A549 (cell line): ENCODE measurements around the gene CNTF. TPM values are rescaled to one million over a fixed set of nuclear protein-coding genes. Genes with fewer than 3 reads are reported as not detected.

Experiments
- ATAC-seq, 2 experiments: fragments of 200-7000 bp in 1 of 2; fragments of >200 bp in 1 of 2; cut with Nextera tagmentation in 1 of 2; cut with Tn5 transposase in 1 of 2; 3 replicates each; pipeline versions ENCODE4 v1.8.0 to v1.9.1; 2018 to 2020; ENCODE audit warnings: mild to moderate bottlenecking in 1 of 2, moderate library complexity in 1 of 2
- CTCF ChIA-PET: fragments of 300-600 bp; sonication (Branson Sonifier 250); formaldehyde crosslinking; extraction: SDS; loops from one replicate; lab custom pipeline; 2021; ENCODE audit warnings: antibody characterized with exemption, inconsistent platforms; lab: Yijun Ruan, JAX
- POLR2A ChIA-PET: fragments of 350-600 bp; formaldehyde crosslinking; extraction: SDS; loops from one replicate; lab custom pipeline; 2021; ENCODE audit warnings: antibody characterized with exemption, inconsistent platforms; lab: Yijun Ruan, JAX
- DNase-seq, 2 experiments: peaks; one replicate each; pipeline versions ENCODE4 v3.0.0 to v3.0.0-alpha.2; 2011 to 2016; ENCODE audit warnings: low read depth in 1 of 2, low spot score in 1 of 2
- FAIRE-seq: peaks from 2 replicates; lab custom pipeline; 2011; peaks lifted over from hg19 to GRCh38; lab: Jason Lieb, UNC
- H3K27ac ChIP-seq, 2 experiments: fragments of >200 bp; sonication (Bioruptor Twin); formaldehyde crosslinking; 3 replicates each; pipeline ENCODE4 v1.5.1; 2016 to 2017
- H3K4me1 ChIP-seq: fragments of >200 bp; sonication (Bioruptor Twin); formaldehyde crosslinking; 3 replicates; pipeline ENCODE4 v1.6.1; 2016
- H3K4me2 ChIP-seq: fragments of >200 bp; sonication (Bioruptor Twin); formaldehyde crosslinking; 3 replicates; pipeline ENCODE4 v1.6.1; 2016
- H3K4me3 ChIP-seq: fragments of >200 bp; sonication (Bioruptor Twin); formaldehyde crosslinking; 3 replicates; pipeline ENCODE4 v1.5.1; 2016
- H3K9me3 ChIP-seq: fragments of >200 bp; sonication (Bioruptor Twin); formaldehyde crosslinking; 3 replicates; pipeline ENCODE4 v1.6.1; 2016
- BCL3 ChIP-seq: fragments of >200 bp; sonication (Bioruptor Twin); formaldehyde crosslinking; IDR thresholded peaks from 3 replicates; pipeline ENCODE4 v1.6.1; 2016
- BHLHE40 ChIP-seq: IDR thresholded peaks from 2 replicates; pipeline ENCODE4 v1.6.1; 2012; ENCODE audit warnings: low read depth, low read length, inconsistent platforms
- CBX2 ChIP-seq: fragments of 200-600 bp; sonication (generic); IDR thresholded peaks from 2 replicates; pipeline ENCODE4 v1.6.1; 2016; ENCODE audit warnings: low read depth, mild to moderate bottlenecking, borderline replicate concordance
- CEBPB ChIP-seq, 2 experiments: fragments of >200 bp in 1 of 2; sonication (Bioruptor Twin) in 1 of 2; formaldehyde crosslinking in 1 of 2; IDR thresholded peaks; 2 replicates each; pipeline ENCODE4 v1.6.1; 2012 to 2016
- CHD2 ChIP-seq: fragments of 150-350 bp; IDR thresholded peaks from 2 replicates; pipeline ENCODE4 v1.6.1; 2014; ENCODE audit warnings: low read length; ENCODE audit not compliant: partially characterized antibody
- CTCF ChIP-seq: fragments of >200 bp; sonication (Bioruptor Twin); formaldehyde crosslinking; IDR thresholded peaks from 3 replicates; pipeline ENCODE4 v1.5.1; 2016
- E2F6 ChIP-seq: IDR thresholded peaks from 2 replicates; pipeline ENCODE4 v1.6.1; 2012; ENCODE audit warnings: low read depth, borderline replicate concordance
- ELK1 ChIP-seq: fragments of 150-350 bp; IDR thresholded peaks from 2 replicates; pipeline ENCODE4 v1.6.1; 2014; ENCODE audit warnings: low read depth, mild to moderate bottlenecking, low read length
- EP300 ChIP-seq, 2 experiments: fragments of >200 bp; sonication (Bioruptor Twin); formaldehyde crosslinking; IDR thresholded peaks; 2 replicates in 1 of 2; 3 replicates in 1 of 2; pipeline ENCODE4 v1.6.1; 2016 to 2017
- FOSL2 ChIP-seq, 2 experiments: fragments of 450-650 bp in 1 of 2; fragments of >200 bp in 1 of 2; sonication (Bioruptor Twin) in 1 of 2; formaldehyde crosslinking; IDR thresholded peaks; 2 replicates each; pipeline versions ENCODE4 v1.5.0 to v1.6.1; 2016 to 2020; ENCODE audit warnings: mild to moderate bottlenecking in 1 of 2, moderate library complexity in 1 of 2
- HEYL ChIP-seq: fragments of 250-450 bp; sonication (Bioruptor Pico); IDR thresholded peaks from 2 replicates; pipeline ENCODE4 v1.8.0; 2021; ENCODE audit warnings: mild to moderate bottlenecking, moderate library complexity
- JUNB ChIP-seq: fragments of >200 bp; sonication (Bioruptor Twin); formaldehyde crosslinking; IDR thresholded peaks from 2 replicates; pipeline ENCODE4 v1.6.1; 2016
- KDM1A ChIP-seq: fragments of 200-600 bp; sonication (generic); IDR thresholded peaks from 2 replicates; pipeline ENCODE4 v1.6.1; 2016; ENCODE audit warnings: low read depth, mild to moderate bottlenecking
- MAFK ChIP-seq: fragments of 450-650 bp; IDR thresholded peaks from 2 replicates; pipeline ENCODE4 v1.6.1; 2014; ENCODE audit not compliant: partially characterized antibody
- MAZ ChIP-seq: fragments of 150-350 bp; IDR thresholded peaks from 2 replicates; pipeline ENCODE4 v1.6.1; 2014; ENCODE audit warnings: antibody characterized with exemption, low read depth, low read length, borderline replicate concordance
- MYC ChIP-seq: IDR thresholded peaks from 2 replicates; pipeline ENCODE4 v1.6.1; 2012; ENCODE audit warnings: mild to moderate bottlenecking, inconsistent platforms, low read length, improper control_type of control experiment, borderline replicate concordance
- PHF8 ChIP-seq: fragments of 200-600 bp; sonication (generic); IDR thresholded peaks from 2 replicates; pipeline ENCODE4 v1.6.1; 2016; ENCODE audit warnings: low read depth, mild to moderate bottlenecking, antibody characterized with exemption, moderate library complexity, borderline replicate concordance
- RNF2 ChIP-seq: fragments of 200-600 bp; sonication (generic); IDR thresholded peaks from 2 replicates; pipeline ENCODE4 v1.6.1; 2016; ENCODE audit warnings: low read depth, mild to moderate bottlenecking, antibody characterized with exemption, moderate library complexity, borderline replicate concordance
- SREBF2 ChIP-seq: fragments of 450-650 bp; IDR thresholded peaks from 2 replicates; pipeline ENCODE4 v1.6.1; 2014; ENCODE audit warnings: mild to moderate bottlenecking, moderate library complexity
- TFCP2L1 ChIP-seq: fragments of 250-450 bp; sonication (Bioruptor Pico); IDR thresholded peaks from 2 replicates; pipeline ENCODE4 v1.5.0; 2021; ENCODE audit warnings: mild to moderate bottlenecking
- ZFP36 ChIP-seq: fragments of 450-650 bp; IDR thresholded peaks from 2 replicates; pipeline ENCODE4 v1.6.1; 2014; ENCODE audit warnings: borderline replicate concordance; ENCODE audit not compliant: partially characterized antibody
- ZNF302 ChIP-seq: fragments of 250-450 bp; sonication (Bioruptor Pico); IDR thresholded peaks from 2 replicates; pipeline ENCODE4 v1.9.0; 2021; ENCODE audit warnings: inconsistent platforms, mild to moderate bottlenecking, moderate library complexity
- WGBS: methylation state at CpG from one replicate; pipeline ENCODE4 v1.1.6; 2017; ENCODE audit errors: missing lambda C conversion rate; 5-methylcytosine and 5-hydroxymethylcytosine counted together
- polyA plus RNA-seq, 4 experiments: library from polyadenylated mRNA; depleted of rRNA in 3 of 4; stranded (reverse); fragments of >200 nt; fragmentation: RNase III in 1 of 4; extraction: RNeasy Plus Mini Kit Qiagen cat#74134 plus additional on column Dnase treatment in 1 of 4; gene quantifications; 2 replicates in 3 of 4; 3 replicates in 1 of 4; pipeline ENCODE4 v1.2.3, GENCODE V29; 2011 to 2017

Gene CNTF
- polyA plus RNA-seq, 2 of the 4 experiments (the other 2 are of a cell fraction), result 1.3 TPM

GRCh38 chr11:58641341-58641740 is 18.9 kb downstream of the CNTF start:
- H3K4me3 ChIP-seq, result no peak overlapping the region
- POLR2A ChIA-PET, result no interaction called here
- no peak for FAIRE-seq

GRCh38 chr11:58641803-58642581 is 19.5 kb downstream of the CNTF start:
- TF ChIP-seq E2F6, result no peak
- TF ChIP-seq CBX2, result no peak
- TF ChIP-seq SREBF2, result no peak
- TF ChIP-seq HEYL (CRISPR knock-in tag), result no peak
- TF ChIP-seq, all 56 proteins: peak for 0
- DNase-seq, result no peak
- no peak overlapping the region for H3K4me2 ChIP-seq
- ATAC-seq, result no peak
- ChIA-PET CTCF (interaction anchor here (0.8 to 1.3 kb wide), 3 partner anchors 11 to 517 kb away, joined by 3 to 6 read pairs (median 3); no protein-coding TSS in a partner anchor), POLR2A (no interaction called here)
- no peak overlapping the region for H3K27ac ChIP-seq
- no peaks in the 10 kb centered on the region for H3K4me1 ChIP-seq
- FAIRE-seq, result no peak
- peaks cover 13% of the 10 kb centered on the region; the same call in 1 of the 3 replicates for H3K9me3 ChIP-seq
- no peak overlapping the region for H3K4me3 ChIP-seq
- 3% methylated on average over 7 of the region's 7 CpGs for WGBS

More at GRCh38 chr11:58641341-58641740, 18.9 kb downstream of the CNTF start:
- no peak for TF ChIP-seq PHF8
- no peak for TF ChIP-seq MAZ
- TF ChIP-seq BHLHE40, result no peak
- no peak for TF ChIP-seq RNF2
- no peak for TF ChIP-seq MAFK
- TF ChIP-seq KDM1A, result no peak
- TF ChIP-seq JUNB, result no peak
- peaks cover 13% of the 10 kb centered on the region; the same call in 1 of the 3 replicates for H3K9me3 ChIP-seq
- CTCF ChIA-PET, result interaction anchor here (0.8 to 1.3 kb wide), 3 partner anchors 11 to 518 kb away, joined by 3 read pairs; no protein-coding TSS in a partner anchor
- ATAC-seq (no peak), DNase-seq (no peak)
- H3K4me1 ChIP-seq, result no peaks in the 10 kb centered on the region
- WGBS, result 50% methylated on average over 3 of the region's 3 CpGs
- H3K27ac ChIP-seq, result no peak overlapping the region
- H3K4me2 ChIP-seq, result no peak overlapping the region

GRCh38 chr11:58645854-58646253 is 23.4 kb downstream of the CNTF start:
- H3K4me3 ChIP-seq, result no peak overlapping the region
- DNase-seq (no peak), FAIRE-seq (no peak), ATAC-seq (no peak)
- peaks cover 13% of the 10 kb centered on the region; the same call in 1 of the 3 replicates for H3K9me3 ChIP-seq
- TF ChIP-seq ZNF302 (CRISPR knock-in tag) (no peak), ZFP36 (peak; percentile 69)
- H3K27ac ChIP-seq, result no peak overlapping the region
- CTCF ChIA-PET, result interaction anchor here (0.8 kb wide), 1 partner anchor 17 kb away, joined by 3 read pairs; no protein-coding TSS in a partner anchor
- POLR2A ChIA-PET, result no interaction called here
- no peaks in the 10 kb centered on the region for H3K4me1 ChIP-seq
- H3K4me2 ChIP-seq, result no peak overlapping the region

GRCh38 chr11:58647141-58647699 is 24.8 kb downstream of the CNTF start:
- Histone ChIP-seq H3K27ac (no peak overlapping the region), H3K9me3 (peaks cover 13% of the 10 kb centered on the region; the same call in 1 of the 3 replicates), H3K4me1 (no peaks in the 10 kb centered on the region), H3K4me2 (no peak overlapping the region), H3K4me3 (no peak overlapping the region)
- ATAC-seq (no peak), DNase-seq (no peak), FAIRE-seq (no peak)
- POLR2A ChIA-PET, result no interaction called here
- 27% methylated on average over 2 of the region's 2 CpGs for WGBS
- CTCF ChIA-PET, result interaction anchor here (1.3 kb wide), 1 partner anchor 411 kb away, joined by 5 read pairs; no protein-coding TSS in a partner anchor
- TF ChIP-seq RNF2, result no peak
- no peak for TF ChIP-seq CHD2
- TF ChIP-seq E2F6, result no peak
- no peak for TF ChIP-seq CTCF
- no peak for TF ChIP-seq BHLHE40
- TF ChIP-seq EP300 (IDR thresholded peaks at IDR 0.05), result no peak
- TF ChIP-seq FOSL2 (IDR thresholded peaks at IDR 0.05), result no peak
- no peak for TF ChIP-seq FOSL2 (CRISPR knock-in tag; IDR thresholded peaks at IDR 0.05)
- TF ChIP-seq ELK1, result no peak
- TF ChIP-seq TFCP2L1 (CRISPR knock-in tag), result no peak
- TF ChIP-seq MYC, result no peak
- no peak for TF ChIP-seq BCL3
- TF ChIP-seq CEBPB (IDR thresholded peaks at IDR 0.05), result no peak
